Adipocyte (in vitro differentiated cells): ENCODE measurements around the gene CNN2.
A peak's percentile ranks its signal among the peaks of the same experiment; 100 is the strongest.

ENCODE experiments used
- DNase-seq: peaks from one replicate; pipeline ENCODE4 v3.0.0-alpha.2; 2015; ENCODE audit warnings: low read depth
- H3K27me3 ChIP-seq: replicated peaks from 2 replicates; pipeline ENCODE4 v1.7.0; 2013; ENCODE audit warnings: mild to moderate bottlenecking, low read length, moderate library complexity; ENCODE audit not compliant: control insufficient read depth, insufficient read depth
- H3K36me3 ChIP-seq: 2 replicates; pipeline ENCODE4 v1.7.0; 2013; ENCODE audit warnings: low read length, mild to moderate bottlenecking, moderate library complexity; ENCODE audit not compliant: control insufficient read depth, insufficient read depth, severe bottlenecking
- H3K4me1 ChIP-seq: 2 replicates; pipeline ENCODE4 v1.7.0; 2013; ENCODE audit warnings: mild to moderate bottlenecking, low read length, moderate library complexity; ENCODE audit not compliant: control insufficient read depth, insufficient read depth
- H3K4me3 ChIP-seq: 2 replicates; pipeline ENCODE4 v1.7.0; 2013; ENCODE audit warnings: mild to moderate bottlenecking, low read length, moderate library complexity
- H3K9ac ChIP-seq: 2 replicates; pipeline ENCODE4 v1.7.0; 2013; ENCODE audit warnings: mild to moderate bottlenecking, low read length, moderate library complexity
- H3K9me3 ChIP-seq: 2 replicates; pipeline ENCODE4 v1.7.0; 2013; ENCODE audit warnings: mild to moderate bottlenecking, low read length, moderate library complexity; ENCODE audit not compliant: control insufficient read depth

The CNN2 gene

DNA sequence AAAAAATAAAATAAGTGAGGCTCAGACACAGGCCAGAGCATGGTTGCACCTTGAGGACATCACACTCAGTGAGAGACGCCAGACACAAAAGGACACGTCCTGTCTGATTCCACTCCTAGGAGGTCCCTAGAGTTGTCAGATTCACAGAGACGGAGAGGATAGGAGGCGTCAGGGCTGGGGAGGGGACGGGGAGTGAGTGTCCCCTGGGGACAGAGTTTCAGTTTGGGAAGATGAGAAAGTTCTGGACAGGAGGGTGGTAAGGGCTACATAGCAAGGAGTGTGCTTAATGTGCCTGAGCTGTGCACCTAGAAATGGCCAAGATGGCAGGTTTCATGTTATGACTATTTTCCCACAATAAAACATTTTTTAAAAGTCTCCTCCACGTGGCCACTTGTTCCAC lies 28.3 kb upstream of the CNN2 start:
- DNase-seq = no peak
- Histone ChIP-seq H3K36me3 (no peaks in the 10 kb centered on the region), H3K9me3 (no peaks in the 10 kb centered on the region), H3K4me1 (peaks cover 5% of the 10 kb centered on the region), H3K9ac (no peak overlapping the region), H3K4me3 (no peak overlapping the region), H3K27me3 (peaks cover 18% of the 10 kb centered on the region)

DNA sequence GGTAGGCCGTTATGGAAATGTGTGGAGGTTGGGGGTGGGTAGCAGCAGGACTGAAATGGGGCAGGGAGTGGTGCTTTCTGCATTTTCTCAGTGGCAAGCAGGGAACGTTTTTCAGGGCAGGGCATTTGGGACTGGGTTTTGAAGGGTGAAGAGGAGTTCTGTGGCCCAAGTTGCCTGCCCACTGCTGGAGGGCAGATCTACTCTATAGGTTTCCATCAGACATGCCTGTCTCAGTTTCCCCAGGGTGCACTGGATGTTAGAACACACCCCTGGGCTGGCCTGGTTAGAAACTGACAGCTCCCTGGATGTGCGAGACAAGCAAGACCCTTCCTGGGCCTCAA lies 27.1 kb upstream of the CNN2 start:
- Histone ChIP-seq H3K9ac (no peak overlapping the region), H3K4me1 (peaks cover 5% of the 10 kb centered on the region), H3K36me3 (no peaks in the 10 kb centered on the region), H3K27me3 (peaks cover 18% of the 10 kb centered on the region), H3K4me3 (no peak overlapping the region), H3K9me3 (no peaks in the 10 kb centered on the region)
- no peak for DNase-seq

DNA sequence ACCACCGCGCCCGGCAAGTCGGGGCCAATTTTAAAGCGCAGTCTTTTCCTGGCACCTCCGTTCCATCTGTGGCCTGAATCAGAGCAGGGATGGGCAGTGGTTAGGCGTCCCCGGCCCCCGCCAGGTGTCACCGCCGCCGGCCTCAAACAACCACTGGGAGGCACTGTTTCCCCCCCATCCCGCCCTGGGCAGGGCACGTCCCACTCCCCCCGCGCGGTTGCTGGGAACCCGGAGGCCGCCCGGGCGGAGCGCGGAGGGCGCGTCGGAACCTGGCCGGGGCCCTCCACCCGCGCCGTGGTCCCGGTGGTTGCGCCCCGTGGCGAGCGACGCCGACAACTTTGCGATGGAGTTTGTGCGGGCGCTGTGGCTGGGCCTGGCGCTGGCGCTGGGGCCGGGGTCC lies 26.3 kb upstream of the CNN2 start, which contains the start of gene GRIN3B:
GRIN3B (plus strand) TSS at position 325 of the 400 bp plus-strand sequence; CDS start at position 344, 19 bp downstream.
- H3K4me1 ChIP-seq = peaks cover 5% of the 10 kb centered on the region
- peaks cover 18% of the 10 kb centered on the region for H3K27me3 ChIP-seq
- no peak within 1 kb of the TSS for H3K4me3 ChIP-seq
- peak; percentile 87 for DNase-seq
- no peaks in the 10 kb centered on the region for H3K36me3 ChIP-seq
- no peak within 1 kb of the TSS for H3K9ac ChIP-seq
- no peaks in the 10 kb centered on the region for H3K9me3 ChIP-seq

DNA sequence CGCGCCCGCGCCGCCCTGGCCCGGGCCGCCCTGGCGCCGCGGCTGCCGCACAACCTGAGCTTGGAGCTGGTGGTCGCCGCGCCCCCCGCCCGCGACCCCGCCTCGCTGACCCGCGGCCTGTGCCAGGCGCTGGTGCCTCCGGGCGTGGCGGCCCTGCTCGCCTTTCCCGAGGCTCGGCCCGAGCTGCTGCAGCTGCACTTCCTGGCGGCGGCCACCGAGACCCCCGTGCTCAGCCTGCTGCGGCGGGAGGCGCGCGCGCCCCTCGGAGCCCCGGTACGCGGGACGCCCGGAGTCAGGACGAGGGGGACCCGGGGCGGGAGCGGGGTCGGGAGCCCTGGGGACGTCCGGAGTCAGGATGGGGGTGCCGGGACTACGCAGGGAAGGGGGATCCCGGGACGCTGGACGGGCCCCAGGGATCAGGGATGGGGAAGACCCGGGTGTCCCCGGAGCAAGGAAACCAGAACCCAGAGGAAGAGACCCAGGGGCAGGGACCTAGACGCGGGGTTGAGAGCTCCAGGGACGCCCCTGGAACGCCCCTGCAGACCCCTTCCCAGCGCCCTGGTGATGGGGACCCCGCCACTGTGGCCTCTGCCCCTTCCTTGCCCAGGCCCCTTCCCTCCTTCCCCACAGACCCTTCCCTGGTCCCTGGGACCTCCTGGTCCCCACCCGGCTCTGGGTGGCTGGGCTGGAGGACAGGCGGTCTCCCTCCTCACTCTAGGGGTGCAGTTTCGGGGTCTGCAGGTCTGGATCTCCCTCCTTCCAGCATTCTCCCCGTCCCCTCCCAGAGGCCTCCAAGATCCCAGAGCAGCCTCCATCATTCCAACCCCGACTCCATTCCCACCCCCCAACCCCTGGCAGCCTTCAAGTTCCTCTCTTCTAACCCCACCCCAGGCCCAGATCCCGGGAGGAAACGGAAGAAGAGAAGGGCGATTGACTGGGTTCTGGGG lies 25.5 kb upstream of the CNN2 start:
- no peak for DNase-seq
- Histone ChIP-seq H3K4me3 (no peak overlapping the region), H3K9ac (no peak overlapping the region), H3K27me3 (peaks cover 18% of the 10 kb centered on the region), H3K36me3 (no peaks in the 10 kb centered on the region), H3K4me1 (peaks cover 5% of the 10 kb centered on the region), H3K9me3 (no peaks in the 10 kb centered on the region)

DNA sequence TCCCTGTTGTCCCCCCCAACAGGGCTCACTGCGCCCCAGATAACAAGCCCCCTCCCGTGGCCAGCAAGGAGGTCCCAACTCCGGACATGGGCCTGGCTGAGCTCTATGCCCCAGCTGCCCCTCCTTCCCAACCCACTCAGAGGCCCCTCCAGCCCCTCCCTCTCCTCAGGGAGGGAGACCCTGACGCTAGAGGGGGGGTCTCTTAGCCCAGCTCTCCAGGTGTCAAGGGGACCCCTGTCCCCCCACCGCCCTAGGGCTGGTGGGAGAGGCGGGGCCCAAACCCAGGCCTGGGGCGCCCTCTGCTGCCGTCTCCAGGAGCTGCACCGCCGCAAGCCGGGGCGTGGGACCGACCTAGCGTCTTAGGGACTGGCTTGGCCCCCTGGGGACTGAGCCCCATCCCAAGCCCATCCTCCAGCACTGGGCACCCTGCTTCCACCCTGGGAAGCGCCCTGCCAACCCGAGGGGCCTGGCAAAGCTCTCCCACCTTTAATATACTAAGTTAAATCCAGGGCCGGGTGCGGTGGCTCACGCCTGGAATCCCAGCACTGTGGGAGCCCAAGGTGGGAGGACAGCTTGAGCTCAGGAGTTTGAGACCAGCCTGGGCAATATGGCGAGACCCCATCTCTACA lies 24.8 kb upstream of the CNN2 start:
- peak; percentile 78 for DNase-seq
- Histone ChIP-seq H3K4me3 (no peak overlapping the region), H3K36me3 (no peaks in the 10 kb centered on the region), H3K27me3 (peaks cover 18% of the 10 kb centered on the region), H3K9me3 (no peaks in the 10 kb centered on the region), H3K4me1 (no peaks in the 10 kb centered on the region), H3K9ac (no peak overlapping the region)

DNA sequence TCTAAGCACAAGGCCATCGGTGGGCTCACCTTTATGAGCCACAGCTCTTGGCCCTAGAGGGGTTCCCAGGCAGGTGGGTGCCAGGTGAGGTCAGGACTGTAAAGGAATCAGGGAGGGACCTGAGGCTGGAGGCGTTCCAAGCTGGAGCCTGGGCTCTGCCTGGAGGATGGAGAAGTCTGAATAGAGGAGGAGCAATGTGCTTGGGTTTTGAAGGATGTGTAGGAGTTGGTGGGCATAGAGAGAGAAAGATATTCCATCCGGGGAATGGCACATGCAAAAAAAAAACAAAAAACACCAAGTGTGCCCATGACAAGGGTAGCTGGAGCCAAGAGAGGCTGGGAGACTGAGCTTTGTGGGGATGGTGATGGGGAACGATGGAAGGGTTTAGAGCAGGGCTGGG lies 23.8 kb upstream of the CNN2 start:
- H3K4me3 ChIP-seq = no peak overlapping the region
- H3K9ac ChIP-seq = no peak overlapping the region
- no peaks in the 10 kb centered on the region for H3K36me3 ChIP-seq
- H3K9me3 ChIP-seq = no peaks in the 10 kb centered on the region
- no peaks in the 10 kb centered on the region for H3K4me1 ChIP-seq
- peaks cover 18% of the 10 kb centered on the region for H3K27me3 ChIP-seq
- DNase-seq = no peak

DNA sequence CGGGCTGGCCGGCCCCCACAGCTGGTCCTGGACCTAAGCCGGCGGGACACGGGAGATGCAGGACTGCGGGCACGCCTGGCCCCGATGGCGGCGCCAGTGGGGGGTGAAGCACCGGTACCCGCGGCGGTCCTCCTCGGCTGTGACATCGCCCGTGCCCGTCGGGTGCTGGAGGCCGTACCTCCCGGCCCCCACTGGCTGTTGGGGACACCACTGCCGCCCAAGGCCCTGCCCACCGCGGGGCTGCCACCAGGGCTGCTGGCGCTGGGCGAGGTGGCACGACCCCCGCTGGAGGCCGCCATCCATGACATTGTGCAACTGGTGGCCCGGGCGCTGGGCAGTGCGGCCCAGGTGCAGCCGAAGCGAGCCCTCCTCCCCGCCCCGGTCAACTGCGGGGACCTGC lies 23.1 kb upstream of the CNN2 start:
- Histone ChIP-seq H3K9me3 (no peaks in the 10 kb centered on the region), H3K27me3 (peaks cover 15% of the 10 kb centered on the region), H3K4me1 (no peaks in the 10 kb centered on the region), H3K9ac (no peak overlapping the region), H3K36me3 (no peaks in the 10 kb centered on the region), H3K4me3 (no peak overlapping the region)
- DNase-seq = no peak

DNA sequence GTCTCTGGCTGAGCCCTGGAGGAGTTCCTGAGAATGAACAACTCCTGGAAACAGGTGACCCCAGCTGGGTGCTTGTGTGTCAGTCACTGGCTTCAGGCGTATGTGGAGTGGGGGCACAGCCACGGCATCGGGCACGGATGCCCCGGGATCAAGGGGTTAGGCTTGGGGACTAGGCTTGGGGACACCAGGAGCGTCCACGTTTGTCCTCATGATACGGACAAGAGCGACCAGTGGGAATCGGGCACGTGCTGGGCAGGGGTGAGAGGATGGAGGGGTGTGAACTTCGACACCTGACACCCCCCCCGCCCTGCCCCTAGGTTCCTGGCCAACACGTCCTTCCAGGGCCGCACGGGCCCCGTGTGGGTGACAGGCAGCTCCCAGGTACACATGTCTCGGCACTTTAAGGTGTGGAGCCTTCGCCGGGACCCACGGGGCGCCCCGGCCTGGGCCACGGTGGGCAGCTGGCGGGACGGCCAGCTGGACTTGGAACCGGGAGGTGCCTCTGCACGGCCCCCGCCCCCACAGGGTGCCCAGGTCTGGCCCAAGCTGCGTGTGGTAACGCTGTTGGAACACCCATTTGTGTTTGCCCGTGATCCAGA lies 22.1 kb upstream of the CNN2 start:
- no peak overlapping the region for H3K4me3 ChIP-seq
- no peaks in the 10 kb centered on the region for H3K36me3 ChIP-seq
- no peaks in the 10 kb centered on the region for H3K4me1 ChIP-seq
- H3K9me3 ChIP-seq = no peaks in the 10 kb centered on the region
- no peak for DNase-seq
- peaks cover 8% of the 10 kb centered on the region for H3K27me3 ChIP-seq
- H3K9ac ChIP-seq = no peak overlapping the region

DNA sequence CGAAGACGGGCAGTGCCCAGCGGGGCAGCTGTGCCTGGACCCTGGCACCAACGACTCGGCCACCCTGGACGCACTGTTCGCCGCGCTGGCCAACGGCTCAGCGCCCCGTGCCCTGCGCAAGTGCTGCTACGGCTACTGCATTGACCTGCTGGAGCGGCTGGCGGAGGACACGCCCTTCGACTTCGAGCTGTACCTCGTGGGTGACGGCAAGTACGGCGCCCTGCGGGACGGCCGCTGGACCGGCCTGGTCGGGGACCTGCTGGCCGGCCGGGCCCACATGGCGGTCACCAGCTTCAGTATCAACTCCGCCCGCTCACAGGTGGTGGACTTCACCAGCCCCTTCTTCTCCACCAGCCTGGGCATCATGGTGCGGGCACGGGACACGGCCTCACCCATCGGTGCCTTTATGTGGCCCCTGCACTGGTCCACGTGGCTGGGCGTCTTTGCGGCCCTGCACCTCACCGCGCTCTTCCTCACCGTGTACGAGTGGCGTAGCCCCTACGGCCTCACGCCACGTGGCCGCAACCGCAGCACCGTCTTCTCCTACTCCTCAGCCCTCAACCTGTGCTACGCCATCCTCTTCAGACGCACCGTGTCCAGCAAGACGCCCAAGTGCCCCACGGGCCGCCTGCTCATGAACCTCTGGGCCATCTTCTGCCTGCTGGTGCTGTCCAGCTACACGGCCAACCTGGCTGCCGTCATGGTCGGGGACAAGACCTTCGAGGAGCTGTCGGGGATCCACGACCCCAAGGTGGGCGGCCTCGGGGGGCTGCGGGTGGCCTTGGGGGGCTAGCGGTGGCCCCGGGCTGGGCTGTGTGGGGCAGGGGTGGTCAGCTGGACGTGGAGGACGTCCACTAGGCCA lies 21.4 kb upstream of the CNN2 start:
- no peak for DNase-seq
- Histone ChIP-seq H3K4me1 (no peaks in the 10 kb centered on the region), H3K36me3 (peaks cover 1% of the 10 kb centered on the region), H3K4me3 (no peak overlapping the region), H3K27me3 (peaks cover 5% of the 10 kb centered on the region), H3K9ac (no peak overlapping the region), H3K9me3 (no peaks in the 10 kb centered on the region)

DNA sequence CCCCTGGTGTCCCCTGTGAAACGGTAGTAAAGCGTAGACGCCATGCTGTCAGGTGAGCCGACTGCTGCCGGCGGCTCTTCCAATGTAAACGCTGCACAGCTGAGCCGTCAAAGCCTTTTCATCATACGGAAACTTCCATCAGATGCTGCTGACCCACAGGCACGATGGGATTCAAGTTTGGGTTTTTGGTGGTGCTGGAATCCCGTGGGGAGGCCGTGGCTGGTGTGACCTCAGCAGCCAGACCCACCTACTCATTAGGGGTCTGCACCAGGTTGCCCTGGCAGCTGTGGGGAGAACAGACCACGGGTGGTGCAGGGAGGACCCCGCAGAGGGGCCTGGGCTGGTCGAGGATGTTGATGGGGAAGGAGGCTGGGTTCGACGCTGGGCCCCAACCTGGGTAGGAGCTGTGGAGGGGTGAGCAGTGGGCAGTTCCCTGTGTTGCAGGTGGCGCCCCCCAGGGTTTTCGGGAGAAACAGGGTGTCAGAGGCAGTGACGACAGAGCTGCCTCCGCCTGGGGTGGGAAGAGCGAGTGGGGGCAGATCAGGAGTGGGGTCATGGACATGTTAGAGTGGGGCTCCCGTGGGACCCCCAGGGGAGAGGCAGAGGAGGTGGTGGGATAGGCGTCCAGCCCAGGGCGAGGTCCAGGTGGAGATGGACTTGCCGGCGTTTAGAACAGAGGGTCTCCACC lies 19.6 kb upstream of the CNN2 start:
- no peak for DNase-seq
- Histone ChIP-seq H3K4me3 (no peak overlapping the region), H3K9ac (no peak overlapping the region), H3K27me3 (peaks cover 5% of the 10 kb centered on the region), H3K4me1 (no peaks in the 10 kb centered on the region), H3K36me3 (peaks cover 10% of the 10 kb centered on the region), H3K9me3 (no peaks in the 10 kb centered on the region)
